CD14-positive monocyte (primary cell): ENCODE data around the gene TRPM2. TPM values are rescaled to one million over a fixed set of nuclear protein-coding genes. Genes with fewer than 3 reads are reported as not detected.

Experiments used
- DNase-seq, 3 donors: peaks; one replicate each; pipeline ENCODE4 v3.0.0-alpha.2; 2011 to 2022
- H2AFZ ChIP-seq: 2 replicates; pipeline ENCODE4 v1.6.0; 2012; ENCODE audit warnings: mild to moderate bottlenecking, low read depth, low read length, inconsistent platforms; ENCODE audit not compliant: insufficient read depth, poor library complexity, severe bottlenecking
- H3K27ac ChIP-seq, 2 donors: 1 replicate in 1 of 2; 2 replicates in 1 of 2; pipeline ENCODE4 v1.5.1; 2012 to 2013; ENCODE audit warnings: low read length in 2 of 2, control low read depth in 1 of 2, inconsistent platforms in 1 of 2, low read depth in 1 of 2, mild to moderate bottlenecking in 1 of 2
- H3K27me3 ChIP-seq, 2 donors: one replicate each; pipeline versions ENCODE4 v1.6.0 to v1.6.1; 2011 to 2013; ENCODE audit warnings: low read length in 2 of 2; ENCODE audit not compliant: control insufficient read depth in 2 of 2, insufficient read depth in 2 of 2
- H3K36me3 ChIP-seq, 2 donors: replicated peaks in 1 of 2; 1 replicate in 1 of 2; 2 replicates in 1 of 2; pipeline versions ENCODE4 v1.5.1 to v1.6.1; 2012 to 2013; ENCODE audit warnings: low read length in 2 of 2, control low read depth in 1 of 2, inconsistent platforms in 1 of 2, mild to moderate bottlenecking in 1 of 2; ENCODE audit not compliant: insufficient read depth in 2 of 2, control insufficient read depth in 1 of 2
- H3K4me1 ChIP-seq, 2 donors: 1 replicate in 1 of 2; 2 replicates in 1 of 2; pipeline versions ENCODE4 v1.5.1 to v1.6.1; 2012 to 2013; ENCODE audit warnings: low read length in 2 of 2, control low read depth in 1 of 2, inconsistent platforms in 1 of 2, mild to moderate bottlenecking in 1 of 2, moderate library complexity in 1 of 2; ENCODE audit not compliant: insufficient read depth in 2 of 2, control insufficient read depth in 1 of 2
- H3K4me2 ChIP-seq: replicated peaks from 2 replicates; pipeline ENCODE3; 2012; ENCODE audit warnings: low read length, moderate library complexity, mild to moderate bottlenecking; ENCODE audit not compliant: poor library complexity, severe bottlenecking; ENCODE audit errors: extremely low read depth
- H3K4me3 ChIP-seq, 3 experiments: fragments of 200-600 bp in 1 of 3; sonication (generic) in 1 of 3; replicated peaks in 1 of 3; 1 replicate in 2 of 3; 2 replicates in 1 of 3; pipeline ENCODE4 v1.5.1; 2011 to 2013; ENCODE audit warnings: low read length in 3 of 3, mild to moderate bottlenecking in 3 of 3, control low read depth in 2 of 3, low read depth in 2 of 3, inconsistent platforms in 1 of 3, moderate library complexity in 1 of 3
- H3K79me2 ChIP-seq: 2 replicates; pipeline ENCODE4 v1.6.0; 2012; ENCODE audit warnings: mild to moderate bottlenecking, control low read depth, inconsistent platforms, low read length, moderate library complexity; ENCODE audit not compliant: insufficient read depth
- H3K9ac ChIP-seq: 2 replicates; pipeline ENCODE4 v1.6.0; 2017; ENCODE audit warnings: low read length, mild to moderate bottlenecking; ENCODE audit not compliant: insufficient read depth, poor library complexity, severe bottlenecking
- H3K9me3 ChIP-seq, 2 donors: replicated peaks in 1 of 2; 1 replicate in 1 of 2; 2 replicates in 1 of 2; pipeline versions ENCODE4 v1.5.1 to v1.6.1; 2012 to 2013; ENCODE audit warnings: low read length in 2 of 2, control low read depth in 1 of 2; ENCODE audit not compliant: control insufficient read depth in 1 of 2, insufficient read depth in 1 of 2
- H4K20me1 ChIP-seq: 2 replicates; pipeline ENCODE4 v1.6.0; 2012; ENCODE audit warnings: mild to moderate bottlenecking, low read length, control low read depth, moderate library complexity; ENCODE audit not compliant: insufficient read depth
- H3K27ac Mint-ChIP-seq, 7 donors: one replicate each; pipeline ENCODE4 v1.8.0; 2020; ENCODE audit warnings: mild to moderate bottlenecking in 7 of 7, mixed read lengths in 7 of 7, moderate library complexity in 6 of 7, inconsistent platforms in 2 of 7
- H3K27me3 Mint-ChIP-seq, 3 donors: one replicate each; pipeline ENCODE4 v1.8.0; 2021 to 2022; ENCODE audit warnings: low read depth in 3 of 3, mild to moderate bottlenecking in 3 of 3, mixed read lengths in 3 of 3, moderate library complexity in 3 of 3, inconsistent platforms in 1 of 3
- H3K36me3 Mint-ChIP-seq, 2 donors: one replicate each; pipeline ENCODE4 v1.8.0; 2020; ENCODE audit warnings: mixed read lengths in 2 of 2, inconsistent platforms in 1 of 2, mild to moderate bottlenecking in 1 of 2
- H3K4me1 Mint-ChIP-seq: one replicate; pipeline ENCODE4 v1.8.0; 2020; ENCODE audit warnings: mild to moderate bottlenecking, mixed read lengths
- H3K4me3 Mint-ChIP-seq, 2 donors: one replicate each; pipeline ENCODE4 v1.8.0; 2020; ENCODE audit warnings: mild to moderate bottlenecking in 2 of 2, mixed read lengths in 2 of 2, moderate library complexity in 1 of 2
- H3K9me3 Mint-ChIP-seq, 7 donors: one replicate each; pipeline ENCODE4 v1.8.0; 2020 to 2022; ENCODE audit warnings: mixed read lengths in 7 of 7, mild to moderate bottlenecking in 6 of 7, moderate library complexity in 6 of 7, inconsistent platforms in 2 of 7
- CTCF ChIP-seq: fragments of 200-600 bp; IDR thresholded peaks from one replicate; pipeline ENCODE4 v1.8.0; 2022; ENCODE audit warnings: antibody characterized with exemption, mild to moderate bottlenecking
- WGBS: methylation state at CpG from one replicate; pipeline ENCODE4 v1.1.5; 2013; ENCODE audit warnings: missing lambda C conversion rate; ENCODE audit not compliant: insufficient coverage; 5-methylcytosine and 5-hydroxymethylcytosine counted together
- intact Hi-C, 2 donors: fragments of 100-400 bp; cut with micrococcal nuclease; formaldehyde crosslinking; loops; one replicate each; pipeline versions ENCODE4 v1.15.0 to v1.15.1; 2023
- polyA plus RNA-seq, 3 donors: library from polyadenylated mRNA; depleted of rRNA in 1 of 3; unstranded in 2 of 3; stranded (reverse) in 1 of 3; fragments of 300-500 nt in 2 of 3; fragments of >200 nt in 1 of 3; fragmentation: Illumina TruSeq in 2 of 3; gene quantifications; 1 replicate in 2 of 3; 2 replicates in 1 of 3; pipeline ENCODE4 v1.2.3, GENCODE V29; 2012 to 2021

TRPM2 gene
- polyA plus RNA-seq, 3 donors: 7.6 to 21.6 (median 12.2) TPM

- Mint-ChIP-seq H3K4me3 (no peak overlapping the region), H3K27ac (peak overlapping the region in 2 of 7 donors; percentile 14 to 55), H3K4me1 (no peaks in the 10 kb centered on the region), H3K36me3 (peaks cover 46 to 57% of the 10 kb centered on the region in 2 donors), H3K9me3 (peaks cover 5 to 21% (median 14%) of the 10 kb centered on the region in 7 donors), H3K27me3 (peaks cover 0 to 4% (median 0%) of the 10 kb centered on the region in 3 donors)
- no peak overlapping the region for H2AFZ ChIP-seq
- no peak overlapping the region for H3K27ac ChIP-seq
- H3K9me3 ChIP-seq: peaks cover 0 to 20% of the 10 kb centered on the region in 2 donors
- no peak overlapping the region for H3K9ac ChIP-seq
- H3K4me3 ChIP-seq: no peak overlapping the region
- no peaks in the 10 kb centered on the region for H3K79me2 ChIP-seq
- no peaks in the 10 kb centered on the region for H3K27me3 ChIP-seq
- DNase-seq: no peak
- intact Hi-C loops: no loop called here
- H3K4me2 ChIP-seq: no peak overlapping the region
- H3K36me3 ChIP-seq: peaks cover 71 to 88% of the 10 kb centered on the region in 2 donors
- TF ChIP-seq CTCF: no peak
- WGBS: 98% methylated on average over 6 of the region's 15 CpGs
- H4K20me1 ChIP-seq: no peaks in the 10 kb centered on the region
- H3K4me1 ChIP-seq: no peaks in the 10 kb centered on the region
These were observed 54.8 kb downstream of the TRPM2 start for GRCh38 chr21:44408226-44408625.

- Mint-ChIP-seq H3K4me1 (no peaks in the 10 kb centered on the region), H3K36me3 (peaks cover 60 to 88% of the 10 kb centered on the region in 2 donors), H3K4me3 (no peak overlapping the region), H3K27ac (peak overlapping the region in 2 of 7 donors; percentile 61 to 66), H3K27me3 (peaks cover 0 to 3% (median 0%) of the 10 kb centered on the region in 3 donors), H3K9me3 (peaks cover 0 to 15% (median 9%) of the 10 kb centered on the region in 7 donors)
- H3K4me1 ChIP-seq: no peaks in the 10 kb centered on the region
- intact Hi-C loops: no loop called here
- H3K36me3 ChIP-seq: peaks cover 77 to 88% of the 10 kb centered on the region in 2 donors
- 96% methylated on average over 15 of the region's 27 CpGs for WGBS
- peaks cover 4% of the 10 kb centered on the region for H3K79me2 ChIP-seq
- H3K27ac ChIP-seq: no peak overlapping the region
- TF ChIP-seq CTCF: no peak
- peaks cover 0 to 3% of the 10 kb centered on the region in 2 donors for H3K9me3 ChIP-seq
- DNase-seq: no peak
- H3K9ac ChIP-seq: no peak overlapping the region
- no peak overlapping the region for H3K4me3 ChIP-seq
- no peak overlapping the region for H2AFZ ChIP-seq
- no peak overlapping the region for H3K4me2 ChIP-seq
- no peaks in the 10 kb centered on the region for H3K27me3 ChIP-seq
- H4K20me1 ChIP-seq: peaks cover 28% of the 10 kb centered on the region
These were observed 60.3 kb downstream of the TRPM2 start for GRCh38 chr21:44413566-44414290.
